ENCODE results near the gene DIP2A. TPM values are rescaled to one million over a fixed set of nuclear protein-coding genes. Genes with fewer than 3 reads are reported as not detected.
A peak's percentile ranks its signal among the peaks of the same experiment; 100 is the strongest.
"Not testable (repeated sequence)": the region's sequence is repeated elsewhere in the genome, so short reads cannot be mapped to it uniquely, and the experiment has no call there.

The DIP2A gene
- total RNA-seq, 1 experiment from 2014 or later, result 16.4 TPM

- no peak for DNase-seq (ENCODE audit: low read depth)
Measured at GRCh38 chr21:46443910-46444309, 14.8 kb upstream of the DIP2A start.

GRCh38 chr21:46448108-46448507 lies 10.6 kb upstream of the DIP2A start:
- DNase-seq (ENCODE audit: low read depth), result no peak

- DNase-seq (ENCODE audit: low read depth), result not testable (repeated sequence)
Measured at GRCh38 chr21:46448855-46449254, 9.8 kb upstream of the DIP2A start.

GRCh38 chr21:46452710-46453109 lies 6.0 kb upstream of the DIP2A start:
- DNase-seq (ENCODE audit: low read depth), result no peak

- DNase-seq (ENCODE audit: low read depth), result no peak
Measured at GRCh38 chr21:46454142-46454541, 4.5 kb upstream of the DIP2A start.

GRCh38 chr21:46454634-46455390 lies 3.9 kb upstream of the DIP2A start:
- no peak for DNase-seq (ENCODE audit: low read depth)

- peak; percentile 51 for DNase-seq (ENCODE audit: low read depth)
Measured at GRCh38 chr21:46455575-46456385, 2.9 kb upstream of the DIP2A start.

GRCh38 chr21:46456750-46457149 lies 1.9 kb upstream of the DIP2A start:
- DNase-seq (ENCODE audit: low read depth), result no peak

- DNase-seq (ENCODE audit: low read depth), result peak; percentile 56
Measured at GRCh38 chr21:46457801-46458314, 833 bp upstream of the DIP2A start.

- no peak for DNase-seq (ENCODE audit: low read depth)
Measured at GRCh38 chr21:46459024-46459355, 299 bp downstream of the DIP2A start.

GRCh38 chr21:46459356-46460112 lies 843 bp downstream of the DIP2A start:
- DNase-seq (ENCODE audit: low read depth), result peak; percentile 52

- DNase-seq (ENCODE audit: low read depth), result no peak
Measured at GRCh38 chr21:46461909-46462308, 3.2 kb downstream of the DIP2A start.

- DNase-seq (ENCODE audit: low read depth), result not testable (repeated sequence)
Measured at GRCh38 chr21:46465153-46465552, 6.5 kb downstream of the DIP2A start.

- DNase-seq (ENCODE audit: low read depth), result no peak
Measured at GRCh38 chr21:46465651-46466050, 7.0 kb downstream of the DIP2A start.

GRCh38 chr21:46468108-46468774 lies 9.6 kb downstream of the DIP2A start:
- no peak for DNase-seq (ENCODE audit: low read depth)

- DNase-seq (ENCODE audit: low read depth), result no peak
Measured at GRCh38 chr21:46469275-46469674, 10.6 kb downstream of the DIP2A start.

- no peak for DNase-seq (ENCODE audit: low read depth)
Measured at GRCh38 chr21:46471514-46471913, 12.8 kb downstream of the DIP2A start.

- DNase-seq (ENCODE audit: low read depth), result no peak
Measured at GRCh38 chr21:46472246-46472645, 13.6 kb downstream of the DIP2A start.

- no peak for DNase-seq (ENCODE audit: low read depth)
Measured at GRCh38 chr21:46474382-46474781, 15.7 kb downstream of the DIP2A start.

GRCh38 chr21:46475296-46475695 lies 16.6 kb downstream of the DIP2A start:
- DNase-seq (ENCODE audit: low read depth), result no peak

GRCh38 chr21:46477765-46478164 lies 19.1 kb downstream of the DIP2A start:
- DNase-seq (ENCODE audit: low read depth), result no peak

GRCh38 chr21:46478910-46479309 lies 20.2 kb downstream of the DIP2A start:
- no peak for DNase-seq (ENCODE audit: low read depth)
